Neutrophil (primary cell): ENCODE data around the gene CRK.

ENCODE experiments used
- H3K27ac ChIP-seq: fragments of 200-600 bp; sonication (generic); 2 replicates; pipeline ENCODE4 v1.5.1; 2016; ENCODE audit warnings: mild to moderate bottlenecking, moderate library complexity
- H3K27me3 ChIP-seq: fragments of 200-600 bp; sonication (generic); 2 replicates; pipeline ENCODE4 v1.6.0; 2016; ENCODE audit warnings: mild to moderate bottlenecking
- H3K36me3 ChIP-seq: fragments of 200-600 bp; sonication (generic); 2 replicates; pipeline ENCODE4 v1.5.1; 2017
- H3K4me1 ChIP-seq, 2 experiments: fragments of 200-600 bp in 1 of 2; sonication (generic) in 1 of 2; 1 replicate in 1 of 2; 2 replicates in 1 of 2; pipeline versions ENCODE4 v1.5.1 to v1.6.1; 2013 to 2016; ENCODE audit warnings: low read depth in 1 of 2, low read length in 1 of 2, mild to moderate bottlenecking in 1 of 2, moderate library complexity in 1 of 2; ENCODE audit not compliant: control insufficient read depth in 1 of 2, insufficient read depth in 1 of 2
- H3K4me3 ChIP-seq, 2 experiments: fragments of 200-600 bp in 1 of 2; sonication (generic) in 1 of 2; 1 replicate in 1 of 2; 2 replicates in 1 of 2; pipeline ENCODE4 v1.5.1; 2013 to 2016; ENCODE audit warnings: low read depth in 1 of 2, low read length in 1 of 2, mild to moderate bottlenecking in 1 of 2, moderate library complexity in 1 of 2
- H3K9me3 ChIP-seq: fragments of 200-600 bp; sonication (generic); 2 replicates; pipeline ENCODE4 v1.5.1; 2016
- CTCF ChIP-seq: fragments of 200-600 bp; sonication (generic); IDR thresholded peaks from 2 replicates; pipeline ENCODE4 v1.5.1; 2016; ENCODE audit warnings: antibody characterized with exemption

The CRK gene

GRCh38 chr17:1490643-1491442 lies 34.8 kb upstream of the CRK start:
- Histone ChIP-seq H3K27ac (peak overlapping the region; percentile 53), H3K27me3 (peaks cover 80% of the 10 kb centered on the region), H3K9me3 (no peaks in the 10 kb centered on the region), H3K4me3 (peak overlapping the region; percentile 74 to 83), H3K4me1 (peaks cover 43 to 57% of the 10 kb centered on the region in 2 experiments), H3K36me3 (peaks cover 22% of the 10 kb centered on the region)
- peak; percentile 9 for TF ChIP-seq CTCF

- H3K27ac ChIP-seq = no peak overlapping the region
Measured at GRCh38 chr17:1488826-1489270, 32.8 kb upstream of the CRK start.

GRCh38 chr17:1487939-1488825 lies 32.1 kb upstream of the CRK start:
- Histone ChIP-seq H3K4me1 (peaks cover 45 to 66% of the 10 kb centered on the region in 2 experiments), H3K36me3 (no peaks in the 10 kb centered on the region), H3K9me3 (no peaks in the 10 kb centered on the region), H3K27ac (peak overlapping the region; percentile 40), H3K27me3 (peaks cover 94% of the 10 kb centered on the region), H3K4me3 (peak overlapping the region; percentile 63 to 73)
- peak; percentile 31 for TF ChIP-seq CTCF

More at GRCh38 chr17:1488826-1489270, 32.8 kb upstream of the CRK start:
- peaks cover 2% of the 10 kb centered on the region for H3K36me3 ChIP-seq
- peak overlapping the region; percentile 63 to 73 for H3K4me3 ChIP-seq
- peaks cover 49 to 71% of the 10 kb centered on the region in 2 experiments for H3K4me1 ChIP-seq
- no peaks in the 10 kb centered on the region for H3K9me3 ChIP-seq
- TF ChIP-seq CTCF = no peak
- H3K27me3 ChIP-seq = peaks cover 94% of the 10 kb centered on the region

GRCh38 chr17:1486802-1487695 lies 31.0 kb upstream of the CRK start:
- Histone ChIP-seq H3K4me3 (peak overlapping the region in 1 of 2 experiments; percentile 73), H3K27ac (peak overlapping the region; percentile 2), H3K4me1 (peaks cover 36 to 55% of the 10 kb centered on the region in 2 experiments)

More at GRCh38 chr17:1486802-1487695, 31.0 kb upstream of the CRK start:
- Histone ChIP-seq H3K36me3 (no peaks in the 10 kb centered on the region), H3K27me3 (peaks cover 93% of the 10 kb centered on the region), H3K9me3 (no peaks in the 10 kb centered on the region)
- no peak for TF ChIP-seq CTCF
